BLaER1 treated with 17β-estradiol and CSF1 and Interleukin-3, amounts not matched to agents 10 nM and 100 nM (cell line): ENCODE results near the gene PTGIR.

Experiments
- H3K27ac ChIP-seq, 11 experiments: shearing (Covaris generic); formaldehyde crosslinking; 2 replicates each; pipeline ENCODE4 v1.8.1; 2022
- H3K27me3 ChIP-seq, 11 experiments: shearing (Covaris generic); formaldehyde crosslinking; 2 replicates each; pipeline ENCODE4 v1.8.1; 2022
- H3K36me3 ChIP-seq, 11 experiments: shearing (Covaris generic); formaldehyde crosslinking; 2 replicates each; pipeline ENCODE4 v1.8.1; 2022
- H3K4me1 ChIP-seq, 10 experiments: shearing (Covaris generic); formaldehyde crosslinking; 2 replicates each; pipeline ENCODE4 v1.8.1; 2022
- H3K4me2 ChIP-seq, 11 experiments: shearing (Covaris generic); formaldehyde crosslinking; 2 replicates each; pipeline ENCODE4 v1.8.1; 2022
- H3K4me3 ChIP-seq, 10 experiments: shearing (Covaris generic); formaldehyde crosslinking; 2 replicates each; pipeline ENCODE4 v1.8.1; 2022
- H3K9ac ChIP-seq, 11 experiments: shearing (Covaris generic); formaldehyde crosslinking; 2 replicates each; pipeline ENCODE4 v1.8.1; 2022
- H3K9me3 ChIP-seq, 11 experiments: shearing (Covaris generic); formaldehyde crosslinking; replicated peaks in 1 of 11; 2 replicates each; pipeline ENCODE4 v1.8.1; 2022
- H4K20me1 ChIP-seq, 11 experiments: shearing (Covaris generic); formaldehyde crosslinking; 2 replicates each; pipeline ENCODE4 v1.8.1; 2022
- Cebpa-rat ChIP-seq, 11 experiments: shearing (Covaris generic); IDR thresholded peaks; 2 replicates each; pipeline ENCODE4 v1.8.1; 2022

Gene PTGIR

DNA sequence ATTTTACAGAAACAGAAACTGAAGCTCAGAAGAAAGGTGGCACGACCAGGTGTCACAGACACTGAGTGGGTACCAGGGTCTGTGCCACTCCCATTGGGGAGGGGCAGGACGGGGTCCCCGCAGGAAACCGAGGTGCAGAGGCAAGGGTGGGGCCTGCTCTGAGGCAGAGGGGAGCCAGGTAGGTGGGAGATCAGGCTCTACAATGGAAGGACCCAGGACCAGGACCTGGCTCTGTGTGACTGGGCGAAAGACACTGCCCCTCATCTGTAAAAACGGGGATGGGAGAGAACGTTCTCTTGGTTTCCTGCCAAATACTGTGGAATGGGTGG lies 2.8 kb downstream of the PTGIR start:
- no peaks in the 10 kb centered on the region for H3K27me3 ChIP-seq
- peaks cover 0 to 16% (median 0%) of the 10 kb centered on the region in 11 experiments; a peak in 4 of 22 replicates for H3K36me3 ChIP-seq
- peak overlapping the region in 10 of 11 experiments; percentile 60 to 100 (median 92); a peak in 17 of 22 replicates for H3K4me2 ChIP-seq
- peak overlapping the region in 7 of 11 experiments; percentile 31 to 77 (median 56); a peak in 13 of 22 replicates for H3K9ac ChIP-seq
- no peak for TF ChIP-seq Cebpa-rat (IDR thresholded peaks at IDR 0.05)
- peak overlapping the region in 4 of 10 experiments; percentile 46 to 68 (median 56); a peak in 7 of 20 replicates for H3K4me3 ChIP-seq
- no peaks in the 10 kb centered on the region for H3K9me3 ChIP-seq
- H3K27ac ChIP-seq = peak overlapping the region in 7 of 11 experiments; percentile 25 to 79 (median 64); a peak in 9 of 22 replicates
- peaks cover 0 to 6% (median 0%) of the 10 kb centered on the region in 11 experiments; a peak in 2 of 22 replicates for H4K20me1 ChIP-seq
- peaks cover 87 to 100% (median 96%) of the 10 kb centered on the region in 10 experiments for H3K4me1 ChIP-seq

DNA sequence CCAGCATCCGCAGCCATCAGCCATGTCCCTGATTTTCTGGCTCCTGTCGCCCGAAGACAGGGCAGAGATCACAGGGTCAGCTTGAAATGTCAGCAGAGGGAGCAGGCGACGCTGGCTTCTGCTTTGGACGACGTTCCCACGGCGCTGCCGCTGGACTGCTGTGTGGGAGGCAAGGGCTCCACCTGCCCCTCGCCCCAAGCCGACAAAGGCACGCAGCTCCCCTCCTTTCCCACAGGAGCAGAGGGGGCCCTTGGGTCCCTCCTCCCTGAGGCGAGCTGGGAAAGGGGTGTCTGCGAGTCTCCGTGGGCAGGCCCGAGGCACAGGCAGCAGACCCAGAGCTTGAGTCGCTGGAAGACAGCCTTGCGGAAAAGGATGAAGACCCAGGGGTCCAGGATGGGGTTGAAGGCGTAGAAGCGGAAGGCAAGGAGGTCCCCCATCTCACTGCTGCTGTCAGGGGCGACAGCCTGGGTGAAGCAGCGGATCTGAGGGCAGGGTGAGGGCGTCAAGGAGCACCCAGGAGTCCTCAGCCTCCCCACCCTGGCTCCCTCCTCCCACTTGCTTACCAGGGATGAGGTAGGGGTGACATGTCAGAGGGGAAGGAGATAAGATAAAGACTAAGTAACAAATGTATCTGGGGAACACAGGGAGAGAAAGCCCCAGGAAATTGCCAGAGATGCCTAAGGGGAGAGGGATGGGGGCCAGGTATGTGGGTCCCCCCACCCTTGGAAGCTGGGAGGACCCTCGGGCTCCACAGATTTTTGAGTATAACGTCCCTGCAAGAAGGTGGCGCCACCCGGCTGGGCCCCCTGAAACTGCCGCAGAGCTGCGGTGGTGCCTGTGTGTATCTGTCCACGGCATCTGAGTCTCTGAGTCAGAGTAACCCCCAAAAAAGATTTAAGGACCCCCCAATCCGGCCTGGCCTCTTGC lies 3.4 kb downstream of the PTGIR start:
- Histone ChIP-seq H3K27me3 (no peaks in the 10 kb centered on the region), H3K9me3 (no peaks in the 10 kb centered on the region), H4K20me1 (peaks cover 0 to 11% (median 0%) of the 10 kb centered on the region in 11 experiments; a peak in 3 of 22 replicates), H3K36me3 (peaks cover 0 to 16% (median 0%) of the 10 kb centered on the region in 11 experiments; a peak in 4 of 22 replicates), H3K4me3 (peak overlapping the region in 4 of 10 experiments; percentile 46 to 68 (median 56); a peak in 7 of 20 replicates), H3K4me1 (peaks cover 87 to 100% (median 96%) of the 10 kb centered on the region in 10 experiments), H3K27ac (peak overlapping the region in 10 of 11 experiments; percentile 1 to 79 (median 56); a peak in 13 of 22 replicates), H3K9ac (peak overlapping the region in 10 of 11 experiments; percentile 13 to 77 (median 55); a peak in 16 of 22 replicates), H3K4me2 (peak overlapping the region; percentile 60 to 100 (median 90))
- TF ChIP-seq Cebpa-rat (IDR thresholded peaks at IDR 0.05) = no peak

DNA sequence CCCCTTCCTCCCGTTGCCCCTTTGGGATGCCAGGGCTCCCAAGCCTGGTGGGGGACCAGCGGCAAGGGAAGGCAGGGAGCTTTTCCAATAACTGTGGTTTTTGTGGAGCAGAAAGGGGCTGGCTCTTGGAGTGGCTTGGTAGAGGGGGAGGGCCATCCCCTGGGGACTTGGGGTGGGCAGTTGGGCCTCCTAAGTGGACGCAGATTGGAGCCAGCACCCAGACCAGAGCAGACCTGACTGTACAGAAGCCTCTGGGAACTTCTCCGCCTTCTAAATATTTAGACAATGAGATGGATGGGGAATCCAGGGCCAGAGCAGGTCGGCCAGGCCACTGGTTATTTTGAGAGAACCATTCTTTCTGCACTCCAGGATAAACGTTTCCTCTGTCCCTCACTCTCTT lies 4.2 kb downstream of the PTGIR start:
- Histone ChIP-seq H3K4me2 (peak overlapping the region; percentile 60 to 100 (median 90)), H3K9me3 (no peaks in the 10 kb centered on the region), H3K36me3 (peaks cover 0 to 16% (median 0%) of the 10 kb centered on the region in 11 experiments; a peak in 4 of 22 replicates), H3K27me3 (no peaks in the 10 kb centered on the region), H3K27ac (peak overlapping the region; percentile 1 to 79 (median 64); a peak in 15 of 22 replicates), H3K4me3 (peak overlapping the region in 4 of 10 experiments; percentile 3 to 68 (median 52); a peak in 3 of 20 replicates), H3K9ac (peak overlapping the region in 9 of 11 experiments; percentile 47 to 77 (median 59); a peak in 12 of 22 replicates), H3K4me1 (peaks cover 87 to 100% (median 96%) of the 10 kb centered on the region in 10 experiments), H4K20me1 (peaks cover 0 to 13% (median 0%) of the 10 kb centered on the region in 11 experiments; a peak in 3 of 22 replicates)
- no peak for TF ChIP-seq Cebpa-rat (IDR thresholded peaks at IDR 0.05)

DNA sequence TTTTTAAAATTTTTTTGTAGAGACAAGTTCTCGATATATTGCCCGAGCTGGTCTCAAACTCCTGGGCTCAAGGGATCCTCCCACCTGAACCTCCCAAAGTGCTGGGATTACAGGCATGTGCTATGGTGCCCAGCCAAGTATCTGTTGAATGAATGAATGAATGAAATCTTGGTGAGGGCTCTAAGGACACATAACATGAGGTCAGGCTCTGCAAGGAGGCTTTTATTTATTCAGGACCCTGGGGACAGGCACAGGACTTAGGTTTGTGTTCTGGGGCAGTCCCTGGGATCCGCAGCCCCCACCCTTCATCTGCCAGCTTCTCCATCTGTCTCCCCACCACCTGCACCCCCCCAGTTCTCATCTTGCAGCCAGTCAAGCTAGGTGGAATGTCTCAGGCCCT lies 4.6 kb downstream of the PTGIR start:
- Histone ChIP-seq H3K9ac (peak overlapping the region; percentile 41 to 77 (median 56); a peak in 17 of 22 replicates), H3K27ac (peak overlapping the region in 10 of 11 experiments; percentile 37 to 79 (median 64); a peak in 19 of 22 replicates), H3K36me3 (peaks cover 0 to 16% (median 0%) of the 10 kb centered on the region in 11 experiments; a peak in 4 of 22 replicates), H3K9me3 (no peaks in the 10 kb centered on the region), H3K4me2 (peak overlapping the region; percentile 60 to 100 (median 90)), H3K27me3 (no peaks in the 10 kb centered on the region), H4K20me1 (peaks cover 0 to 13% (median 0%) of the 10 kb centered on the region in 11 experiments; a peak in 3 of 22 replicates), H3K4me3 (peak overlapping the region in 4 of 10 experiments; percentile 3 to 68 (median 52); a peak in 5 of 20 replicates), H3K4me1 (peaks cover 87 to 100% (median 95%) of the 10 kb centered on the region in 10 experiments)
- no peak for TF ChIP-seq Cebpa-rat (IDR thresholded peaks at IDR 0.05)

DNA sequence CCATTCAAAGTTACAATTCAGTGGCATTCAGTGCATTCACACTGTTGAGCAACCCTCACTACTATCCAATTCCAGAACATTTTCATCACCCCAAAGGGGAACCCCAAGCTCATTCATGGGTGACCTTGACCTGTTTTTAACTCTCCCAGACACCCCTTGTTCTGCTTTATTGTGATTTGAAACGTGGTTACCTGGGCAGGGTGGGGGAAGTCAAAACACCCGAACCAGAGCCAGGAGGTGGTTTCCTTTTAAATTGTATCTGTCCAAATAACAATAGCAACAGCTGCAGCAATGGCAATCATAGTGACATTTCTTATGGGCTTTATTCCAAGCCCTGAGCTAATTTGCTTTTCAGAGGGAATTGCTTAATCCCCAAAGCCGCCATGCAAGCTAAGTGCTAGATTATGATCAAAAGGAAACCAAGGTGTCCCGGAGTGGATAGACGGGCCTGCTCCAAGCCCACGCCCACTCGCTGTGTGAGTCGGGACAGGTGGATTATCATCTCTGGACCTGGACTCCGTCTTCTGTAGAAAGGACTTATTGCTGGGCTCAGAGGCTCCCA lies 6.1 kb downstream of the PTGIR start:
- Histone ChIP-seq H3K9ac (peak overlapping the region in 2 of 11 experiments; percentile 15 to 47; a peak in 2 of 22 replicates), H3K36me3 (peaks cover 0 to 16% (median 0%) of the 10 kb centered on the region in 11 experiments; a peak in 4 of 22 replicates), H4K20me1 (peaks cover 0 to 15% (median 0%) of the 10 kb centered on the region in 11 experiments; a peak in 4 of 22 replicates), H3K4me1 (peaks cover 84 to 95% (median 89%) of the 10 kb centered on the region in 10 experiments), H3K4me3 (no peak overlapping the region), H3K27me3 (peaks cover 0 to 3% (median 0%) of the 10 kb centered on the region in 11 experiments; a peak in 1 of 22 replicates), H3K9me3 (no peaks in the 10 kb centered on the region), H3K4me2 (peak overlapping the region; percentile 60 to 100 (median 90)), H3K27ac (peak overlapping the region in 8 of 11 experiments; percentile 50 to 79 (median 66); a peak in 9 of 22 replicates)
- TF ChIP-seq Cebpa-rat (IDR thresholded peaks at IDR 0.05) = no peak

DNA sequence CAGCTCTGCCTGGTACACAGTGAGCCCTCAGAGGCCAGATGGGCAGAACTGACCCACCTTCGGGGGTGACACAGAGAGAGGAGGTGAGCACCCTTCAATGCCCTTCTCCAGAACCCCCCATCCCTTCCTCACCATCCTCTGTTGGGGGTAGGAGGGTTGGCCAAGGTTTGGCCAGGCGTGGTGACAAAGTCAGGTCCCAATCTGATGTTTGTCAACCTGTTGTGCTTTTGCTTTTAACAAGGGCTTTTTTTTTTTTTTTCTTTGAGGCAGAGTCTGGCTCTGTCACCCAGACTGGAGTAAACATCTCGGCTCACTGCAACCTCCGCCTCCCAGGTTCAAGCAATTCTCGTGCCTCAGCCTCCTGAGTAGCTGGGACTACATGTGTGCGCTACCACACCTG lies 7.3 kb downstream of the PTGIR start:
- Histone ChIP-seq H3K27ac (peak overlapping the region in 2 of 11 experiments; percentile 9 to 60; a peak in 2 of 22 replicates), H3K4me3 (no peak overlapping the region), H3K36me3 (peaks cover 0 to 16% (median 0%) of the 10 kb centered on the region in 11 experiments; a peak in 4 of 22 replicates), H4K20me1 (peaks cover 0 to 20% (median under 1%) of the 10 kb centered on the region in 11 experiments; a peak in 12 of 22 replicates), H3K9me3 (no peaks in the 10 kb centered on the region), H3K9ac (peak overlapping the region in 2 of 11 experiments; percentile 38 to 53; a peak in 2 of 22 replicates), H3K4me2 (peak overlapping the region; percentile 72 to 100 (median 80)), H3K27me3 (peaks cover 0 to 5% (median 0%) of the 10 kb centered on the region in 11 experiments; a peak in 2 of 22 replicates), H3K4me1 (peaks cover 77 to 88% (median 84%) of the 10 kb centered on the region in 10 experiments)
- no peak for TF ChIP-seq Cebpa-rat (IDR thresholded peaks at IDR 0.05)

DNA sequence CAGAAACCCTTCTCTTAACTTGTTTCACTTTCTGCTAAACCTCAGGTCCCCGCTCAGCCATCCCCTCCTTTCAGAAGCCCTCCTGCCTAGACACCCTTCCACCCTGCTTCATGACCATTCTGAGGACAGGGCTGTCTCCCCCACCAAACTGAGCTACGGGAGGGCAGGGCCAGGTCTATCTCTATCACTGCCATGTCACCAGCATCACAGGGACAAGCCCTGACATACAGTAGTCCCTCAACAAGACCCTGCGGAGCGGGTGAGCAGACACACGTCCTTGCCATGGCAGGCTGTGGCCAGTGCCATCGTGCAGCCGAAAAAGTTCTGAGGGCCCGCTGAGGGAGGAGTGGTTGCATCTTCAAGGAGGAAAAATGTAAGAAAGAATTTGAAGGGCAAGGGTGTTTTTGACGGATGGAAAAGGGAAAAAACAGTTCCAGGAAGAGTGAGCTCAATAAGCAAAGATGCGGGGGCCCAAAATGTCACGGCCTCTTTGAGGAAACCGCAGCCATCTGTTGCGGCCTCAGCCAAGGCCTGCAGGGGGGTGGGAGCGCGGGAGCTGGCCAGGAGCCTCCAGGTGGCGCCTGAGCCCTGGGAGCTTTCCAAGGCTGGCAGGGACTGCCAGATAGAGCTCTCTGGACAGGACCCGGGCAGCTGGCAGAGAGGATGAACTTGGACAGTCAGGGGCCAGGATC lies 8.1 kb downstream of the PTGIR start:
- peaks cover 0 to 12% (median 0%) of the 10 kb centered on the region in 11 experiments; a peak in 4 of 22 replicates for H3K36me3 ChIP-seq
- H3K4me2 ChIP-seq = peak overlapping the region; percentile 72 to 100 (median 80)
- peaks cover 1 to 28% (median 9%) of the 10 kb centered on the region in 11 experiments; a peak in 21 of 22 replicates for H4K20me1 ChIP-seq
- TF ChIP-seq Cebpa-rat (IDR thresholded peaks at IDR 0.05) = no peak
- peak overlapping the region in 2 of 10 experiments; percentile 1 to 3; a peak in 1 of 20 replicates for H3K4me3 ChIP-seq
- peaks cover 77 to 90% (median 84%) of the 10 kb centered on the region in 10 experiments for H3K4me1 ChIP-seq
- no peaks in the 10 kb centered on the region for H3K9me3 ChIP-seq
- peaks cover 0 to 13% (median 0%) of the 10 kb centered on the region in 11 experiments; a peak in 3 of 22 replicates for H3K27me3 ChIP-seq
- peak overlapping the region in 10 of 11 experiments; percentile 0 to 58 (median 28); a peak in 9 of 22 replicates for H3K9ac ChIP-seq
- H3K27ac ChIP-seq = peak overlapping the region in 4 of 11 experiments; percentile 9 to 60 (median 42); a peak in 7 of 22 replicates
